ENCODE results near the gene MRPS31. TPM values are rescaled to one million over a fixed set of nuclear protein-coding genes. Genes with fewer than 3 reads are reported as not detected.
A peak's percentile ranks its signal among the peaks of the same experiment; 100 is the strongest.

Gene MRPS31
- total RNA-seq, 1 experiment from 2014 or later, result 25.5 TPM

GRCh38 chr13:40790154-40790616 lies 19.2 kb upstream of the MRPS31 start (continued):
- no peak for TF ChIP-seq MLX (CRISPR knock-in tag; IDR thresholded peaks at IDR 0.05)
- TF ChIP-seq CBFB (CRISPR knock-in tag; IDR thresholded peaks at IDR 0.05; ENCODE audit: low read depth), result no peak
- TF ChIP-seq ESRRA (CRISPR knock-in tag; IDR thresholded peaks at IDR 0.05; ENCODE audit: borderline replicate concordance), result no peak

- POLR2A ChIA-PET, result interaction anchor here (0.6 to 1.2 kb wide), 4 partner anchors 9 to 1753 kb away, joined by 3 to 4 read pairs (median 3); no protein-coding TSS in a partner anchor
- Mint-ChIP-seq H3K4me1 (peaks cover 3% of the 10 kb centered on the region), H3K27ac (no peak within 1 kb of the TSS), H3K4me3 (peak within 1 kb of the TSS; percentile 74), H3K9me3 (no peaks in the 10 kb centered on the region), H3K27me3 (ENCODE audit: low read depth) (no peaks in the 10 kb centered on the region), H3K36me3 (no peaks in the 10 kb centered on the region)
- ATAC-seq, result peak; percentile 92
- peak; percentile 69 for DNase-seq (ENCODE audit: low spot score)
- CTCF ChIA-PET, result interaction anchor here (1.0 to 4.2 kb wide), 2 partner anchors 11 to 25 kb away, joined by 3 to 36 read pairs; no protein-coding TSS in a partner anchor
- TF ChIP-seq ZBTB21 (CRISPR knock-in tag; IDR thresholded peaks at IDR 0.05; ENCODE audit: borderline replicate concordance), result no peak
- TF ChIP-seq ZNF232 (CRISPR knock-in tag; IDR thresholded peaks at IDR 0.05), result 0 out of 2 replicates have a peak, but pooled peaks have one; percentile 43
- no peak for TF ChIP-seq RORB (CRISPR knock-in tag; IDR thresholded peaks at IDR 0.05)
- TF ChIP-seq NFE2L1 (CRISPR knock-in tag; IDR thresholded peaks at IDR 0.05), result no peak
- TF ChIP-seq MLX (CRISPR knock-in tag; IDR thresholded peaks at IDR 0.05), result no peak
- TF ChIP-seq GABPB1 (CRISPR knock-in tag; IDR thresholded peaks at IDR 0.05), result 0 out of 2 replicates have a peak, but pooled peaks have one; percentile 15
- TF ChIP-seq FOXK1 (CRISPR knock-in tag; IDR thresholded peaks at IDR 0.05), result no peak; the same call in none of the 2 replicates
- TF ChIP-seq KAT7 (CRISPR knock-in tag; IDR thresholded peaks at IDR 0.05; ENCODE audit: borderline replicate concordance), result peak; percentile 94
- no peak for TF ChIP-seq ATF2 (CRISPR knock-in tag; IDR thresholded peaks at IDR 0.05; ENCODE audit: borderline replicate concordance, low read depth)
- 0 out of 2 replicates have a peak, but pooled peaks have one; percentile 69 for TF ChIP-seq E2F4 (CRISPR knock-in tag; IDR thresholded peaks at IDR 0.05; ENCODE audit: borderline replicate concordance, low read depth)
- peak; percentile 46 for TF ChIP-seq ETV6 (CRISPR knock-in tag; IDR thresholded peaks at IDR 0.05)
- TF ChIP-seq ZNF416 (CRISPR knock-in tag; IDR thresholded peaks at IDR 0.05), result no peak
- TF ChIP-seq CBFB (CRISPR knock-in tag; IDR thresholded peaks at IDR 0.05; ENCODE audit: low read depth), result peak; percentile 85; the same call in 1 of the 2 replicates
- TF ChIP-seq ZNF512 (CRISPR knock-in tag; IDR thresholded peaks at IDR 0.05; ENCODE audit: borderline replicate concordance), result no peak
- TF ChIP-seq NR2C2 (CRISPR knock-in tag; IDR thresholded peaks at IDR 0.05), result no peak
- no peak for TF ChIP-seq ZNF317 (CRISPR knock-in tag; IDR thresholded peaks at IDR 0.05; ENCODE audit: borderline replicate concordance, low read depth)
- TF ChIP-seq HMGA2 (CRISPR knock-in tag; IDR thresholded peaks at IDR 0.05), result no peak
- TF ChIP-seq STAT6 (CRISPR knock-in tag; conservative IDR thresholded peaks at IDR 0.05; ENCODE audit: low read depth), result peak; percentile 82; the same call in 1 of the 2 replicates
- TF ChIP-seq E2F5 (CRISPR knock-in tag; IDR thresholded peaks at IDR 0.05), result peak; percentile 45
Observed at GRCh38 chr13:40789275-40790153, 18.5 kb upstream of the MRPS31 start, which contains the start of gene SLC25A15. Gene SLC25A15, plus strand, starts transcription at chr13:40789611. Its CDS starts 3,616 bp downstream, at chr13:40793227.

All from WTC11 (cell line).